PC-9 (cell line): ENCODE data around the gene MED27.

Experiments used
- EZH2 ChIP-seq: fragments of 200-600 bp; sonication (generic); IDR thresholded peaks from 2 replicates; pipeline ENCODE4 v1.8.0; 2017; ENCODE audit warnings: antibody characterized with exemption, low read depth
- TF ChIP-seq, protein P1 (sequence below): fragments of 200-600 bp; sonication (generic); conservative IDR thresholded peaks from 2 replicates; pipeline ENCODE4 v1.6.1; 2017; ENCODE audit warnings: mixed run types, antibody characterized with exemption, mild to moderate bottlenecking, moderate library complexity

DNA sequence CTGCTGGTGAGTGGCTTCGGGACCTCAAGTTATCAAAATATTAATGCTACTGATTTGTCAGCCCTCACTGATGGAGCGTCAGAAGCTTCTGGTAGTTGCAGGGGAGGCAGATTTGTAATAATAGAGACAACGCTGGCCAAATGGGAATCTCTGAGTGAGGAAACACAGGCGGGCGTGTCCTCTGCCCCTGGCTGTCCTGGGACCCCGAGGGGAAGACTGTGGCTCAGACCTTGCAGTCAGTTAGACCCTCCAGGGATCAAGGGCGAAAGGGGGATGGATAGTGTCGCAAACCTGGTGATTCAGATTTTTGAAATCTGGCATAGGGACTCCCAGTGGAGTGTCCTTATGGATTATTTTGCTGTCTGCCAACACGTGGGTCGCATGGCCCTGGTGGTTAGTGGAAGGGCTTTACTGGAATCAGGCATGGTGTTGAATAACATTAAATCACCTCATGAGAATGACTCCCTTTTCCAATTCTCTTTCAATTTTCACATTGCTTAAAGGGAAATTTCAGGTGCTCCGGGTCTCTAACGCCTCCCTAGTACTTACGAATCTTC is 47.1 kb upstream of the MED27 start:
- TF ChIP-seq EZH2: no peak
- TF ChIP-seq, protein P1, sequence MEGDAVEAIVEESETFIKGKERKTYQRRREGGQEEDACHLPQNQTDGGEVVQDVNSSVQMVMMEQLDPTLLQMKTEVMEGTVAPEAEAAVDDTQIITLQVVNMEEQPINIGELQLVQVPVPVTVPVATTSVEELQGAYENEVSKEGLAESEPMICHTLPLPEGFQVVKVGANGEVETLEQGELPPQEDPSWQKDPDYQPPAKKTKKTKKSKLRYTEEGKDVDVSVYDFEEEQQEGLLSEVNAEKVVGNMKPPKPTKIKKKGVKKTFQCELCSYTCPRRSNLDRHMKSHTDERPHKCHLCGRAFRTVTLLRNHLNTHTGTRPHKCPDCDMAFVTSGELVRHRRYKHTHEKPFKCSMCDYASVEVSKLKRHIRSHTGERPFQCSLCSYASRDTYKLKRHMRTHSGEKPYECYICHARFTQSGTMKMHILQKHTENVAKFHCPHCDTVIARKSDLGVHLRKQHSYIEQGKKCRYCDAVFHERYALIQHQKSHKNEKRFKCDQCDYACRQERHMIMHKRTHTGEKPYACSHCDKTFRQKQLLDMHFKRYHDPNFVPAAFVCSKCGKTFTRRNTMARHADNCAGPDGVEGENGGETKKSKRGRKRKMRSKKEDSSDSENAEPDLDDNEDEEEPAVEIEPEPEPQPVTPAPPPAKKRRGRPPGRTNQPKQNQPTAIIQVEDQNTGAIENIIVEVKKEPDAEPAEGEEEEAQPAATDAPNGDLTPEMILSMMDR: no peak
